GM19239 (cell line): ENCODE measurements around the gene DIPK1B.
"Not testable (repeated sequence)": the region's sequence is repeated elsewhere in the genome, so short reads cannot be mapped to it uniquely, and the experiment has no call there.

Source experiments
- DNase-seq: peaks from one replicate; pipeline ENCODE4 v3.0.0; 2011; ENCODE audit warnings: low spot score; ENCODE audit not compliant: insufficient read length
- FAIRE-seq: peaks from 2 replicates; lab custom pipeline; 2011; peaks lifted over from hg19 to GRCh38; lab: Jason Lieb, UNC

The DIPK1B gene

DNA sequence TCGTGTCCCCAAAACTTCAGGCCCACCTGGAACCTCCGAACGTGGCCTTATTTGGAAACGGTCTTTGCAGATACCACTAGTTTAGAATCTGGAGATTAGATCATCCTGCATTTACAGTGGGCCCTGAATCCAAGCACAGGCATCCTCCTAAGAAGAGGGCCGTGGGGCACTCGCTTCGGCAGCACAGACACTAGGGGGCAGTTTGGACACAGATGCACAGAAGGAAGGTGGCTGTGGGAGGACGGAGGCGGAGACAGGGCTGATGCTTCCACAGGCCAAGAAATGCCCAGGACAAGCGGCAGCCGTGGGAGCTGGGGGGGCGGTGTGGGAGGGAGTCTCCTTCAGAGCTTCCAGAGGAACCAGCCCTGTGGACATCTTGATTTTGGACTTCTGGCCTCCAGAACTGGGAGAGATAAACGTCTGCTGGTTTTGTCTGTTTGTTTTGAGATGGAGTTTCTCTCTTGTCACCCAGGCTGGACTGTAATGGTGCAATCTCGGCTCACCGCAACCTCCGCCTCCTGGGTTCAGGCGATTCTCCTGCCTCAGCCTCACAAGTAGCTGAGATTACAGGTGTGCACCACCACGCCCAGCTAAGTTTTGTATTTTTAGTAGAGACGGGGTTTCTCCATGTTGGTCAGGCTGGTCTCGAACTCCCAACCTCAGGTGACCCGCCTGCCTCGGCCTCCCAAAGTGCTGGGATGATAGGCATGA, 48.6 kb downstream of the DIPK1B start:
- peak; percentile 57 for FAIRE-seq
- not testable (repeated sequence) for DNase-seq

DNA sequence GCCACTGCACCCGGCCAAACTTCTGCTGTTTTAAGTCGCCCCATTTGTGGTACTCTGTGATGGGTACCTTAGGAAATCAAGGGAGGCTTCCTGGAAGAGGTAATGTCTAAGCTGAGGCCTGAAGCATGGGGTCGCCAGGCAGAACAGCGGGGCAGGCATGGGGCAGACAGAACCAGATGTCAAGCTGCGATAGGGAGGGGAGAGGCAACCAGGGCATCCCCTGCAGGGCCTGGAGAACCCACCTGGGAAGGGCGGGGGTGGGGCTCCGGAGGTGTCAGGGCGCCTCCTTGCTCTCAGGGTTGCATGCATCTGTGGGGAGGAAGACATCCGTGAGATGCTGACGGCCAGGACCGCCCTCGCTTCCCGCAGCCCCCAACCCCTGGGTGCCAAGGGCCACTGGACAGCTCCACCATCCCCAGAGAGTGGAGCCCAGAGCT, 49.2 kb downstream of the DIPK1B start:
- DNase-seq = no peak
- FAIRE-seq = no peak

DNA sequence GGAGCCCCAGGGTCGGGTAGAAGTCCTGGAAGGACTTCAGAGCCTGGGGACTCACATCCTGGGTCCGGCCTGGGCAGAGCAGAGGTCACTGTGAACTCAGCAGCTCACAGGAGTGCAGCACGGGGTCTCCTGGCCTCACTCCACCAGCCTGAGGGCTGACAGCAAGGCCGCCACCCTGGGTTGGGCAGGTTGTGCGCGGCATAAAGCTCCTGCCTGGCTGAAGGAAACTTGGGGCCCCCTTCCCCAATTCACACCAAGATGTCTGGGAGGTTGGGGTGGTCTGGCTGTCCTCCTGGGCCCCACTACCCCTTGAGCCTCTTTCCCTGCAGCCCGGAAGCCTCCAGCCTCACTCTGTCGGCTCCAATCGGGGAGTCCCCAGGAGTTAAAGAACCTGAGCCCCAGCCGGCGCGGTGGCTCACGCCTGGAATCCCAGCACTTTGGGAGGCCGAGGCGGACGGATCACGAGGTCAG, 49.9 kb downstream of the DIPK1B start:
- DNase-seq (no peak), FAIRE-seq (no peak)

DNA sequence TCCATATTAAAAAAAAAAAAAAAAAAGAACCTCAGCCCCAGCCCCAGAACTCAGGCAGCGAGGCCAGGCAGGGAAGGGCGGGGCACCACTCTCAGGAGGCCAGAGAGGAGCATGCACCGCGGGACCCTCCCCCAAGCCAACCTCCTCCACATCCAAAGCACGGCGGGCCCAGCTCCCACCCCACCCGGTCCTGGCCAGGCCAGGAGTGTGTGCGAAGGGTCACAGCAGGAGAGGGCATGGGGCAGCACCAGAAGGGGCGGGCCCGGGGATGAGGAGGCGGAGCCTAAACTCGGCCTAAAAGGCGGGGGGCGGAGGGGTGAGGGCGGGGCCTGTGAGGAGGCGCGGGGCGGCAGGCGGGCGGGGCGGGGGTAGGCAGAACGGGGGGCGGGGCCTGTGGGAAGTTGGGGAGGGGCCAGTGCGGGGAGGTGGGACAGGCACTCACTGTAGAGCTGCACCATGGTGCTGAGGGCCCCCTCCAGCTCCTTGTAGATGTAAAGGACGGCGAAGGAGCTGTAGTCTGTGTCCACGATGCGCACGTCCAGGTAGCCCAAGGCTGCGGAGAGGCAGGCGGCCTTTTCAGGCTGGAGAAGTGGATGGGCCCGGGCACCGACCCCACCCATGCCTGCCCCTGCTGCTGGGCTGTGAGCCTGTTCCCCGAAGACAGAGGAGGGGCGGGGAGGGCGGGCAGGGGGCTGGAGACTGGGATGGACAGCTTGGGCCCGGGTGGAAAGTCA, 50.7 kb downstream of the DIPK1B start:
- FAIRE-seq (no peak), DNase-seq (no peak)

DNA sequence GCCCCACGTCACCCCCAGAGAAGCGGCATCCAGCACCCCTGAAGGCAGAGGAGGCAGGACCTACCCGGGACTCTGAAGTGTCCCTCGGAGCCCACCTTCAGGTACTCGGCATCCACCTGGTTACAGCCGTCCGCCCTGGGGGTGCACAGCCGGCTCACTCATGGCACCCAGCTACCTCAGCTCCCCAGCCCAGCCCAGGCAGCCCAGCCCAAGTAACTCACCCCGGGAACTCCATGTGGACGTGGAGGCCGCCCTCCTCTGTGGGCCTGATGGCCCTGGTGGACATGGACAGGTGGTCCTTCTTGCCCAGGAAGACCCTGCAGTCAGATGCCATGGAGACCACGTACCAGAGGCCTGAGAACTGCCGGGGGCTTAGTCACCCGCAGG, 51.3 kb downstream of the DIPK1B start:
- no peak for FAIRE-seq

DNA sequence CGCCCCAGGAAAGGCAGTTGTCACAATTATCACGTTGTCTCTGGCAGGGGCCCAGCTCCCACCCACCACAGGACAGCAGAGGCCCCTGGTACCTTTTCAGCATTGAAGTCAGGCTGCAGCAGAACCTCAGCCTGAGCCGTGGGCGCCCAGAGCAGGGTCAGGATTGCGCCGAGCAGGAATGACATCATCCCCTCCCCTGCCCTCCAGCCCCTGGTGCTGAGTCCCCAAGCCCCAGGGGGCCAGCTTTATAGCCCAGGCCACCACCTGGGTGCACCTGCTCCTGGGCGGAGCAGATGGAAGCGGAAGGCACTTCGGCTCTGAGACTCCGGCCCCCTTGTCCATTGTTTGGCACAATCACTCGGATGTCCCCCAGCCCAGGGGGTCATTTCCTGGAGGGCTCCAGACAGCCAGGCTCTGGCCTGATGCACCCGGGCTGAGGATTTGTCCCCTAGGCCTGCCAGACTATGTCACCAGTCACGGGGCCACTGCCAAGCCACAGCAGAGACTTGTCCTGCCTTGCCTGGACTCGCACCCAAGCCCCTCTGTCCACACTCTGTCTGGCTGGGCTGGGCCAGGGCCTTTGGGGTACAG, 52.0 kb downstream of the DIPK1B start, which contains the start of gene LCN15:
Gene LCN15, minus strand, starts transcription at position 218 of the 591 bp plus-strand sequence. Its CDS starts 30 bp downstream, at position 188.
- FAIRE-seq (no peak), DNase-seq (no peak)

More for the DNA sequence above, 51.3 kb downstream of the DIPK1B start:
- DNase-seq = no peak

DNA sequence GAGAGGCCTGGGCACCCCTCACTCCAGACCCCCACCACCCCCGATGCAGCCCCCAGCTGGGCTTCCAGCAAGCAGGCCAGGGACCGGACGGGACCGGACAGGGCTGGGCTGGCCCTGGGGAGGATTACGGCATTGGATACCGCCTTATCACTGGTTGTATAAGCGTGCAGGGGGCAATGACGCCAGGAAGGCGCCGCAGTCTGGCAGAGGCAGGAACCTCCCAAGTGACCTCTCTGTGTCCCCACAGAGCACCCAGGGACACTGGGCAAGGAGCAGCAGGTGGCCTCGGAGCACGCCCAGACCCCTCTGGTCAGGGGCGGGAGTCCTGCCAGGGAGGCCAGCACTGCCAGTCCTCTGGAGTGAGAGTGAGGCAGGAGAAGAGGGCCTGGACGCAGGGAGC, 52.7 kb downstream of the DIPK1B start:
- DNase-seq = no peak
- no peak for FAIRE-seq

DNA sequence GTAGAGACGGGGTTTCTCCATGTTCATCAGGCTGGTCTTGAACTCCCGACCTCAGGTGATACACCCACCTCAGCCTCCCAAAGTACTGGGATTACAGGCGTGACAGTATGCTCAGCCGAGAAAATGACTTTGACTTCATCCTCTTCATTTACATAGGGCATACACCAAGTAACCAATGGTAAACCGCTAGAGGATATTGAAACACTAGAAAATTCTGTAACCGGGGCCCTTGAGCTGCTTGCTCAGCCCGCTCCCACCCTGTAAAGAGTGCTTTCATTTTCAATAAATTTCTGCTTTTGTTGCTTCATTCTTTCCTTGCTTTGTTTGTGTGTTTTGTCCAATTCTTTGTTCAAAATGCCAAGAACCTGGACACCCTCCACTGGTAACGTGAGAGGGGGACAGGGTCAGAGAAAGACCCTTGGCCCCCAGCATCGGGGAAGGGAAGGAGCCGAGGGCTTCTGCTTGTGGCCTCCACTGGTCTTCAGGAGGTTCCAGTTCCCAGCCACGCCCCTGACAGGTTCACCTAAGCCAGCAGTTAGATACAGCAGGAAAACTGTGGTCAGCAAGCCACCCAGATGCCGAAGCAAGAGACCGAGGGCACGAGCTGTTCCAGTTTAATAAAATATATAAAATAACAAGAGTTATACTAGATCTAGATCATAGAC, 53.5 kb downstream of the DIPK1B start:
- not testable (repeated sequence) for DNase-seq
- peak; percentile 69 for FAIRE-seq

DNA sequence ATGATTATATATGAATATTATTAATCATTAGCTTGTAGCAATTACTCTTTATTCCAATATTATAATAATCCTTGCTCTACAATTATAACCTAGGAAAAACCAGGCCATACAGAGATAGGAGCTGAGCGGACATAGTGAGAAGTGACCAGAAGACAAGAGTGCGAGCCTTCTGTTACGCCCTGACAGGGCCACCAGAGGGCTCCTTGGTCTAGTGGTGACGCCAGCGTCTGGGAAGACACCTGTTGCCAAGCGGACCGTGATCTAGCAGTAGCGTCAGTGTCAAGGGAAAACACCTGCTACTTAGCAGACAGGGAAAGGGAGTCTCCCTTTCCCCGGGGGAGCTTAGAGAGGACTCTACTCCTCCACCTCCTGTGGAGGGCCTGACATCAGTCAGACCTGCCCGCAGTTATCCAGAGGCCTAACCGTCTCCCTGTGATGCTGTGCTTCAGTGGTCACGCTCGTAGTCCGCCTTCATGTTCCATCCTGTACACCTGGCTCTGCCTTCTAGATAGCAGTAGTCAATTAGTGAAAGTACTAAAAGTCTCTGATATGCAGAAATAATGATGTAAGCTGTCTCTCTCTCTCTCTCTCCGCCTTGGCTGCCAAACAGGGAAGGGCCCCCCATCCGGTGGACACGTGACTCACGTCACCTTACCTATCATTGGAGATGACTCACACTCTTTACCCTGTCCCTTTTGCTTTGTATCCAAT, 54.2 kb downstream of the DIPK1B start:
- DNase-seq = not testable (repeated sequence)
- peak; percentile 88 for FAIRE-seq

DNA sequence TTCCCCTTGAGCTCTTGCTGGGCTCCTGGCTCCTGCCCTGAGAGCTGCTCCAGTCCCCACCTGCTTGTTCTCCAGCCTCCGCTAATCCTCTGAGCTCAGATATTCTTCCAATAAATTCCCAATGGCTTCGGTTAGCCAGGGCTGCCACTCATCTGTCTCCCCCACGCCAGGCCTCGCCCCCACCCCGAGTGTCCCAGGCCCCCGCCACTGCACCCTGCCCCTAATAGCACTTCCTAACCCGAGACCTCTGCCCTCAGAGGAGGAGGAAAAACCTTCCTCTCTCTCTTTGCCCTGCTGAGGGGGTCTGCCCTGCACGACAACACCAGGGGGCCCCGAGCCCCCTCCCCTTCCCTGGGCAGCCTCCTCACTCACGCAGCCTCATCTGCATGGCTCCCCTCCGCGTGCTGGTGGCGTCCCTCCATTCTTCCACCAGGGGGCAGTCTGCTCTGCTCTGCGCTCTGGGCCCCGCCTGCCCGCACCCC, 57.4 kb downstream of the DIPK1B start:
- no peak for FAIRE-seq
- DNase-seq = peak; percentile 85

DNA sequence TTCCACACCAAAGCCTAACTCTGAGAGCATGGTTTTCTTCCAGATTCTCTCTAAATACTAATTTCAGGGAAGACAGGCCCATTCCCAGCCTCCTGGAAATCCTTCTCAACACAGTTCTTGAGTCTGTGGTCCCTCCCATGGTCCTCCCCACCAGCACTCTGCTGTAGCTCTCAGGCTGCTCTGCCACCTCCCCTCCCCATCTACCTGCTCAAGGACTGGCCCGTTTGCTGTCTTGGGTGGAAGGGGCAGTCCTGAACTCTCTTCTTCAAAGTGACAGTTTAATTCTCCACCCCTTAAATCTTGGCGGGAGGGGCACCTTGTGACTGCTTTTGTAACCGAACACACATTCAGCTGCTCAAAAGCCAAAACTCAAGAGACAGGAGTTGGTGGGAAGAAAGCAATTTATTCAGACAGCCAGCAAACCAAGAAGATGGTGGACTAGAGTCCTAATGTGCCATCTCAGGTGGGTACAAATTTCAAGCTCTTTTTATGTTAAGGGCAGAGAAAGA, 59.6 kb downstream of the DIPK1B start:
- DNase-seq = no peak
- no peak for FAIRE-seq

DNA sequence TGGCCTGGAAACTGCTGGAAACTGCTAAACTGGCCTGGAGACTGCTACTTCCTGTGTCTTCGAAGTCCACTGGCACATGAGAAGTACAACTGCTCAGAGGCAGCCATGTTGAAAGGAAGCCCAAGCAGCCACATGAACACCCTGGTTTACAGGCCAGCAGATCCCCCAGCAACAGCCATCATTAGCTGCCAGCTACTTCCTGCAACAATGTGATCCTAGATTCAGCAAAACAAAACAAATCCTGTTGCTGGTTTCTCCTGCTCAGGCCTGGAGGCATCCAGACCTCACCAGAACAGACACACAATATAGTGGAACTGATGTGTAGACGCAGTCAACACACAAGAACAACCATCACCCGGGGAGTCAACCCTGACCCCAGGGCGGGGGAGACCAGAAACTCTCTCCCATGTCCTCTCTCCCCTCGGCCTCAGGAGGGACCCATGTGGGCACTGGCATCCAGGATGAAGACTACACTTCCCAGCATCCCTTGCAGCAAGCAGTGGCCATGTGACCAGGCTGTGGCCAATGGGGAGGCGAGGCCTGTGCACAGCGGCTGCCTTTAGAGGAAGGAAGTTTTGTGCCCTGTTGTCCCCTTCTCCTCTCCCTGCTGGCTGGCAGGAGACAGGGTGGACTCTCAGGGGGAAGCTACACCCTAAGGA, 61.1 kb downstream of the DIPK1B start:
- peak; percentile 8 for FAIRE-seq
- no peak for DNase-seq
